Fibroblast of skin of back (primary cell): ENCODE data around the gene KISS1R.
"Not testable (repeated sequence)": the region's sequence is repeated elsewhere in the genome, so short reads cannot be mapped to it uniquely, and the experiment has no call there.

ENCODE experiments used
- DNase-seq: peaks from one replicate; pipeline ENCODE4 v3.0.0-alpha.2; 2013

The KISS1R gene

GRCh38 chr19:954672-955494, 37.8 kb downstream of the KISS1R start:
- DNase-seq = no peak

- DNase-seq = no peak
These were observed 39.0 kb downstream of the KISS1R start for GRCh38 chr19:955803-956765.

- DNase-seq = peak; percentile 65
These were observed 39.8 kb downstream of the KISS1R start for GRCh38 chr19:956766-957440.

GRCh38 chr19:957578-957977, 40.4 kb downstream of the KISS1R start:
- not testable (repeated sequence) for DNase-seq

GRCh38 chr19:958967-959855, 42.1 kb downstream of the KISS1R start:
- DNase-seq = no peak

- DNase-seq = no peak
These were observed 42.9 kb downstream of the KISS1R start for GRCh38 chr19:960020-960419.

- no peak for DNase-seq
These were observed 43.4 kb downstream of the KISS1R start for GRCh38 chr19:960601-960938.

- DNase-seq = peak; percentile 33
These were observed 44.9 kb downstream of the KISS1R start for GRCh38 chr19:961866-962620.

GRCh38 chr19:962683-963400, 45.7 kb downstream of the KISS1R start:
- no peak for DNase-seq

- DNase-seq = no peak
These were observed 46.4 kb downstream of the KISS1R start for GRCh38 chr19:963486-963951.

GRCh38 chr19:964116-964520, 47.0 kb downstream of the KISS1R start:
- DNase-seq = no peak

- DNase-seq = no peak
These were observed 47.9 kb downstream of the KISS1R start for GRCh38 chr19:964761-965694.

GRCh38 chr19:966485-967088, 49.5 kb downstream of the KISS1R start:
- no peak for DNase-seq
